Stimulated activated CD4-positive, alpha-beta T cell treated with anti-CD3 and anti-CD28 coated beads, TNF-alpha, amount 100 ng/mL, for 4 hours (primary cell): ENCODE results near the gene USB1.
"Not testable (repeated sequence)": the region's sequence is repeated elsewhere in the genome, so short reads cannot be mapped to it uniquely, and the experiment has no call there.

ENCODE experiments used
- DNase-seq, 3 experiments: peaks; one replicate each; pipeline ENCODE4 v3.0.0-alpha.2; 2020; ENCODE audit warnings: low read depth in 3 of 3

USB1 gene

DNA sequence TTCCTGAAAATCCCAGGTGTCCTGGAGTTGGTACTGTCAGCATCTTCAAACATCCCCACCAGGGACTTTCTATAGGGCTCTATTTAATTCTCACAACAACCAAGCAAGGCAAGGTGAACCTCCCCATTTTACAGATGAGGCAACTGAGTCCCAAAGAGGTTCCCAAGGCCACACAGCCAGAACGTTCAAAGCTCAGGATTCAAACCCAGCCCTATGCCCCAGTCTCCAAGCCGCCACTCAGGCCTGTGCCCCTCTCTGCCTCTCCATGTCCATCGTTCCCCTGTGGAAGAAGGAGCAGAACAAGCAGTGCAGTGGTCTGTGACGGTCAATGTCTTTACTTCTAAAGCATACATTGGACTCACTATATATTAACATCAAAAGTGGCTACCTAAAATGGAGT, 6.8 kb upstream of the USB1 start:
- no peak for DNase-seq

DNA sequence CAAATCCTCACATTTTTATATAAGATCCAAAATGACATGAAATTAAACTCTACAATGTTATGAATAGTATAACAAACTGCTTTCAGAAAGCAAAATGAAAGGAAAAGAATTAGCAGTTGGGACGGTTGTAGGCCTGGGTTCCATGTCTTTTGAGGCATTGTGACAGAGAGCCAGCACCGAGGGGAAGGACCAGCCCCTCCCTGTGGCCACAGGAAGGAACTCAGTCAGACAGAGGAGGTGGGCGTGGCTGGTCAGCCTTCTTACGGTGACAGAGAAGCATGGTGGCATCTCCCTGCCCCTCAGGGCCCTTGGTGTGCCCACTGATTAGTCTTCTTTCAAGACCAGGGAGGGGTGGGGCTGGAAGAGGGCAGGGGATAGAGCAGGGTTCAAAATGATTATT, 6.4 kb upstream of the USB1 start:
- DNase-seq, result no peak

DNA sequence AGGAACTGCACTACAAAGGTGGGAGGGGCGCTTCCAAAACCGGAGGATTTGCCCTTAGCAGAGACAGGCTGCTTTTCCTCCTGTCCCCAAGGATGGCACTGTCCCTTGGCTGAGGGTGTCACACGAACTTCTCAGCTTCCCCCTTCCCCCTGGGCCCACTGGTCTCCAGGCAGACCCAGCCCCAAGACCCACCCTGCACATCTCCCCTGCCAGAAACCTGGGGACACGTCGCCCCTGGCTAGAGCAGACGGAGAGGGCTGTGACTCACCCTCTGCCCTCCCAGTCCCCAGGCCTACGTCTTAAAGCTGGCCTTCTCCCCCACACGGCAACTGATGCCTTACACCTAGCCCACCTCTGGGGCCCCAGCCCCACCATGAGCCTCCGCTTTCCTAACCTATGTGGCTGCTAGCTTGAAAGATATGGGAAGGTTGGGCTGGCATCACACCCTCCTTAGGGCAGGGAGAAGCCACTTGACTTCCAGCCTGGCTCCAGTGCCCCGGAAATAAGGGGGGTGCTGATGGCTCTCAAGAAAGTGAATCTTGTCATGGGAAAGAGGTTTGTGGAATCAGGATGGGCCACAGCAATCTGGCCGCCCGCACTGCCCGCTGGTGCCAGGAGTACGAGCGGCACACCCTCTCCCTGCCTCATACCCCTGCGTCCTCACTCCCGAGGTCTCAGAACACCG, 5.3 kb upstream of the USB1 start:
- no peak for DNase-seq

DNA sequence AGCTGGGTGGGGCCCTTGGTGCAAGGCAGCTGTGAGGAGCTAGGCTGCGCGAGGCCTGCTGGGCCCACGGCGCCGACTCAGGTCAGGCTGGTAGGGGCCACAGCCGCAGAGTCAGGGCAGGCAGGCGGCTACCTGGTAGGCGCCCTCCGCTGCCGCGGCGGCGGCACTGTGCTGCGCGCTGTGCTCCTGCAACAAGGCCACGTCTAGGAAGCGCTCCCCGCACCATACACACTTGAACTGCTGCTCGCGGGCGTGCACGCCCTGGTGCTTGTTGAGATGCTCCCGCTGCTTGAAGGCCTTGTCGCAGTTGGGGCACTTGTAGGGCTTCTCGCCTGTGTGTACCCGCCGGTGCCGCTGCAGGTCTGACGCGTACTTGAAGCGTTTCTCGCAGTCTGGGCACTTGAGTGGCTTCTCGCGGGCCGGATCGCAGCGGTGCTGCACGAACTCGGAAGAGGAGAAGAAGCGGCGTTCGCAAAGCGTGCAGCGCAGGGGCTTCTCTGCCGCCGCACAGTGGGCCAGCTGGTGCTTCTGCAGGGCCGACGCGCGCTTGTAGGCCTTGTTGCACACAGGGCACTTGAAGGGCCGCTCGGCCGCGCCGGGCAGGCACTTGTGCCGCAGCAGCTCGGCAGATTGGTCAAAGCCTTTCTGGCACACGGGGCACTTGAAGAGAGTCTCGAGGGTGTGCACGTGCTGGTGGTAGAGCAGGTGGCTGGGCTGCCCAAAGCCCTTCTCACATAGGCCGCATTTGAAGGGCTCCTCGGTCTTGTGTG, 4.6 kb upstream of the USB1 start:
- DNase-seq, result no peak

- DNase-seq, result no peak
Observed at GRCh38 chr16:57997176-57997527, 4.1 kb upstream of the USB1 start.

DNA sequence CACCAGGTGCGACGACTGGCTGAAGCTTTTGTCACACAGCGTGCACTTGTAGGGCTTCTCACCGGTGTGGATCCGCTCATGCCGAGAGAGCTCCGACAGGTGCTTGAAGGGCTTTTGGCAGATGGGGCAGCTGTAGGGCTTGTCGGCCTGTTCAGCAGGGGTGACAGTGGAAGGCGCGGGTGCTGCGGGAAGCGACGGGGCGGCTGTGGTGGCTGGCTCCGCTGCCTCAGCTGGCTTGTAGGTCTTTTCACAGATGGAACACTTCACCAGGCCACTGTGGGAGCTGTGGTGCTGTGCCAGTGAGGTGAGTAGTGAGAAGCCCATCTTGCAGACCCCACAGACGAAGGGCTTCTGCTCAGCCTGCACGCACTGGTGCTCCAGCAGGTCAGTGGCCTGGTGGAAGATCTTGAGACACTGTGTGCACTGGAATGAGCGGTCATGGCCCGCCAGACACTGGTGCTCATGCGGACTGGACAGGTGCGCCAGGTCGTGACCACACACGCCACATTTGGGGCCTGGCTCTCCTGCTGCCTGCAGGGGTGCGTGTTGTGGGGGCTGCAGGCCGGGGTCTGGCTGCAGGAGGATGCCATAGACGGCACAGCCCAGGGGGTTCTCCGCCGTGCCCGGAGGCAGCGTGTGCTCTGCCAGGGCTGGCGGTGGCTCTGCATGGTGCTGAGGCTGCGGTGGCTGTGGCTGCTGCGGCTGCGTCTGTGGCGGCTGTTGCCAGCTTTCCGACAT, 3.5 kb upstream of the USB1 start:
- no peak for DNase-seq

GRCh38 chr16:57998486-57998885, 2.7 kb upstream of the USB1 start:
- peak; percentile 21 to 35 (median 21) for DNase-seq

DNA sequence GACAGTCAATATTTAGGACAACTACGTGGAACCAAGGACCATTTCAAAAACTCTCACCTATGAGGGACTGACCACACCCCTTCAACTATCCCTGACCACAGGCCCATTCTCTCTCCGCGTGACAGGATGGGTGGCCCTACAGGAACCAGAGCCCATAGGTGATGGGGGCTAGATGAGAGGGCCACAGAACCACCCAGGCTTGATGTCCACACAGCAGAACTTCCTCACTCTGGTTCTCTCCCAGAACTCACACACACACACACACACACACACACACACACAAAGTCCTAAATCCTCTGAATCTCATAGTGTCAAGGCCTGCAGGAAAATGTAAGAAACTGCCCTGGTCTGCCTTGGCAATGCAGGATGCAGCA, 2.2 kb upstream of the USB1 start:
- no peak for DNase-seq

DNA sequence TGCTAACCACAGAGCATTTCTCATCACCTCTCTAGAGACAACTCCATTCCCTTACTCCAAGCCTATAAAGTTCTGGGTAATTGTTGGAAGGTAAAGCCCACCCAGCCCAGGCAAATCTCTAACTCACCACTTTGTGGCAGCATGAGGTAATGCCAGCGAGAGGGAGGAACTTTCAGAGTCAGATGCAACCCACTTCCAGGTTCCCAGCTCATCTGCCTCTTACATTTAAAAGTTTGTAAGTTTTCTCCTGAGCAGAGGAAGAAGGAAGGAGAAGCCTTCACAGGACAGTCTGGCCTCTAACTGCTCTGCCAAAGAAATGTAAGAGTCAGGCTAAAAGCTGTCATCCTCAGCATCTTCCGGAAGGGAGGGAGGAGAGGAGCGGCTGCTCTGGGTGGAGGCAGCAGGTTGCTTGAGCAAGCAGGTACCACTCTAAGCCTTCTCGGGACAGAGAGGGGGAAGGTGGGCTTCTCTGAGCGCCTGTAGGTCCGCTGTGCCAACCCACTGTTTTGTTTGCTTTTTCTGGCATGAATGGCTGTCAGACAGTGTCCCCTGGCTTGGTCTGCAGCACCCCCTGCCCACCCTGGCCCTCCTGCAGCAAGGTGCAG, 1.7 kb upstream of the USB1 start:
- DNase-seq, result no peak

GRCh38 chr16:57999971-58000705, 1.1 kb upstream of the USB1 start, which contains the start of gene ZNF319:
ZNF319 (minus strand) TSS chr16:58000672; CDS start chr16:57998265, 2,407 bp downstream.
- no peak for DNase-seq

DNA sequence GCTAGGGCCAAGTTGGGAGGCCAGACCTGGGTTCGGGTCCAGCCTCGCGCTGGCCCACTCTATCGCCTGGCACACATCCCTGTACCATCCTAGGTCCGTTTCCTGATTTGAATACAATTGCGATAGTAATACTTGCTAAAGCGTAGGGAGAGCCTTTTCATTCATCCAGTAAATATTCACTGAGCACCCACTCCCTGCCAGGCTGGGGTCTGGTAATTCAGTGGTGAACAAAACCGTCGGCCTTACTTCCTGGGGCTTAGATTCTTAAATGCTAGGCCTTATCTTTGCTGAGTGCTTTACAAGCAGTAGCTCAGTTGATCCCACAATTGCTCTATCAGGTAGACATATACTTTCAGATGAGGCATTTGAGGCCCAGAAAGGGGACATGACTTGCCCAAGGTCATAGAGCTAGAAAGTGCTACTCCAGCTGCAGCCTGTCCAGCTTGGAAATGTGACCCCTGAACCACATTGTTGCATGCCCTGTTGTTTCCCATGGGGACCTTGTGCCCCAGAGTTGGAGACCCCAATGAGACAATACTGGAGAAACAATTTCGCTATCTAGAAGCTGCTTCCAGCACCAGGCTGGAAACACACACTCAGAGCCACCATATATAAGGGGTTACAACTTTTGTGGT, 691 bp downstream of the USB1 start:
- no peak for DNase-seq

DNA sequence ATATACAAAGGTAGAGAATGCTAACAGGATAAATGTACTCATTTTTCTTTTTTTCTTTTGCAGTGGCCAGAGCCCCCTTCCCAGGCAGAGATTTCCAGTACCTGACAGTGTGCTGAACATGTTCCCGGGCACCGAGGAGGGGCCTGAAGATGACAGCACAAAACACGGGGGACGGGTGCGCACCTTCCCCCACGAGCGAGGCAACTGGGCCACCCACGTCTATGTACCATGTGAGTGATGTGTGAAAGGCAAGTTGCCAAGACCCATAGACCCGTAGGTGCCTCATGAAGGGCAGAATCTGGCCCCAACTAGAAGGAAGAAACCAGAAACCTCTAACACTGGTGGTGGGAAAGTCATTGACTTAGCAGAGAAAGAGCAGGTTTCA, 1.2 kb downstream of the USB1 start:
- DNase-seq, result no peak

DNA sequence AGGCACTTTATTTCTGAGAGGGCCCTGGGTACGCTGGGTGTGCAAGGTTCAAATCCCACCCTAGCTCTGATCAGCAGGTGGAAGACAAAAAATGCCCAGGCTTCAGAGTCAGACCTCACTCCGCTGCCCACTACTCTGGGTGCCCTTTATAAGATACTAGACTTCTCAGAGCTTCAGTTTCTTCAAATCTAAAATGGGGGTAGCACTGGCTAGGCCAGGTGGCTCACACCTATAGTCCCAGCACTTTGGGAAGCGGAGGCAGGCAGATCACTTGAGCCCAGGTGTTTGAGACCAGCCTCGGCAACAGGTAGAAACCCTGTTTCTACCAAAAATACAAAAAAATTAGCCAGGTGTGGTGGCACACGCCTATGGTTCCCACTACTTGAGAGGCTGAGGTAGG, 1.7 kb downstream of the USB1 start:
- DNase-seq, result no peak

DNA sequence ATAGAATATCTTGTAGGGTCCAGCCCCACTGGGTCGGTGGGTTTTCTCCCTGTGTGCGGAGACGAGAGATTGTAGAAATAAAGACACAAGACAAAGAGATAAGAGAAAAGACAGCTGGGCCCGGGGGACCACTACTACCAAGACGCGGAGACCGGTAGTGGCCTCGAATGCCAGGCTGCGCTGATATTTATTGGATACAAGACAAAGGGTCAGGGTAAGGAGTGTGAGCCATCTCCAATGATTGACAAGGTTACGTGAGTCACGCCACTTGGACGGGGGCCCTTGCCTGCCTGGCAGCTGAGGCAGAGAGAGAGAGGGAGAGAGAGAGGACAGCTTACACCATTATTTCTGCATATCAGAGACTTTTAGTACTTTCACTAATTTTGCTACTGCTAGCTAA, 3.5 kb downstream of the USB1 start:
- not testable (repeated sequence) for DNase-seq

- no peak for DNase-seq
Observed at GRCh38 chr16:58009856-58010416, 8.7 kb downstream of the USB1 start.

DNA sequence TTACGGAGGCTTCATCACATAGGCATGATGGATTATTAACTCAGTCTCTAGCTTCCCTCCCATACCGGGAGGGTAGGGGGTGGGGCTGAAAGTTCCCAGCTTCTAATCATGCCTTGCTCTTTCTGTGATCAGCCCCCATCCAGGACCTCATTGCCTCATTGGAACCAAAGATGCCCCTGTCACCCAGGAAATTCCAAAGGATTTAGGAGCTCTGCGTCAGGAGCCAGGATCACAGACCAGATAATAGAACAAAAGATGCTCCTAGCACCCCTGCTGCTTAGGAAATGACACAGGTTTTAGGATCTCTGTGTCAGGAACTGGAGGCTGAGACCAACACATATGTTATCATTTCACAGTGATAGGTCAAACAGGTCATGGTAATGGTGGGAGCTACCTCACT, 9.7 kb downstream of the USB1 start:
- DNase-seq, result no peak

DNA sequence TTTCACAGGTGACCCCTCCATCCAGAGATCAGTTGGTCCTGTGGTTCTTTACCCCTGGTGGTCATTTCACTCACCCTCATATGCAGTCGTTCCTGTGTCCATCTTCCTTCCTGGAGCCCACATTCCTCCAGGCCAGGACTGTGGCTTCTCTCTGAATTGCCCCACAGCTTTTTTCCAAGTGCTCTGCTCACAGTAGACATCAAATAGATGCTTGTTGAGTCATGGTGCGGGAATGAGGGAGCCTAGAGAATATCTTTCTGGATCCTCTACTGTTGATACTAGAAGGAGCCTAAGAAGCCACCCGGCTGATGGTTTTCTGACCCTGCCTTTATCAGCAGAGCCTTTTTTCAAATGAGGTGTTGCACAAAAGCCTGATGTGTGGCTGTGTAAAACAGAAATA, 10.4 kb downstream of the USB1 start:
- no peak for DNase-seq

GRCh38 chr16:58012481-58012880, 11.3 kb downstream of the USB1 start:
- no peak for DNase-seq

GRCh38 chr16:58013201-58013956, 12.2 kb downstream of the USB1 start:
- DNase-seq, result no peak

GRCh38 chr16:58016840-58017446, 15.7 kb downstream of the USB1 start:
- no peak for DNase-seq
